Skeletal muscle satellite cell (primary cell): ENCODE results near the gene DCAF10.
A peak's percentile ranks its signal among the peaks of the same experiment; 100 is the strongest.

Experiments
- H3K27me3 ChIP-seq: 2 replicates; pipeline ENCODE4 v1.7.0; 2013; ENCODE audit warnings: low read length; ENCODE audit not compliant: control insufficient read depth, insufficient read depth
- H3K36me3 ChIP-seq: 2 replicates; pipeline ENCODE4 v1.7.0; 2013; ENCODE audit warnings: mild to moderate bottlenecking, control low read depth, low read length; ENCODE audit not compliant: insufficient read depth
- H3K4me1 ChIP-seq: 2 replicates; pipeline ENCODE4 v1.7.0; 2013; ENCODE audit warnings: low read length; ENCODE audit not compliant: control insufficient read depth, insufficient read depth
- H3K4me2 ChIP-seq: 2 replicates; pipeline ENCODE4 v1.7.0; 2013; ENCODE audit warnings: mild to moderate bottlenecking, low read length
- H3K4me3 ChIP-seq: 2 replicates; pipeline ENCODE4 v1.7.0; 2013; ENCODE audit warnings: low read length
- H3K9ac ChIP-seq: 2 replicates; pipeline ENCODE4 v1.7.0; 2013; ENCODE audit warnings: mild to moderate bottlenecking, low read depth, low read length, moderate library complexity
- H3K9me3 ChIP-seq: replicated peaks from 2 replicates; pipeline ENCODE4 v1.7.0; 2013; ENCODE audit warnings: mild to moderate bottlenecking, control low read depth, low read length

Gene DCAF10

DNA sequence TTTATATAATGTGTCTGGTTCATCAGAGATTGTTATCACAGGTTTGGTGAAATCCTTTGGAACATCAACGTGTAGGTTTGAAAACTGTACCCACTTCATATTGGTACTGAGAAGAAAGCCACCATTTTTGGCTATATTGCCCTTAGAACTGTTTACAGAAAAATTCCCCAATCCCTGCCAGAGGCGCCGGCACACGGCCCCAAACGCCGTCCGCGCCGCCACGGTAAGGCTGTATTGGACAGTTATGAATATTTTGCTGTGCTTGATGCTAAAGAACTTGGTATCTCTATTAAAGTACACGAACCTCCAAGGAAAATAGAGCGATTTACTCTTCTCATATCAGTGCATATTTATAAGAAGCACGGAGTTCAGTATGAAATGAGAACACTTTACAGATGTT, 35.2 kb downstream of the DCAF10 start:
- H3K9me3 ChIP-seq: no peaks in the 10 kb centered on the region
- peaks cover 13% of the 10 kb centered on the region for H3K4me1 ChIP-seq

DNA sequence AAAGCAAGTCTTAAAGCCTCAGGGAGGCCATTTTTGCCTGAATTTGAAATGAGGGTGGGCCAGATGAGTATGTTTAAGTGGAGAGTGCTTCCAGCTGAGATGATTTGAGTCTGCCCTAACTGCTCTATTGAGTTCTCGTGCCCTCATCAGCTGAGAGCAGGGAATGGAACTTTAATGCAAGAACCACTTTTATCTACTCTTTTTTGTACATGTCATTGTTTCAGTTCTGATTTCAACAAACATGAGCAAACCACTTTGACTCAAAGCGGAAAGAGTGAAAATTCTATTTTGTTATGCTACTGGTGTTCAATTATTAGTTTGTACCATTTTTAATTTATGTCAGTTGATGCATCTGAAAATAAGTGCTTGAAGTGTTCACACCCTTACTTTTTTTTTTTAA, 35.8 kb downstream of the DCAF10 start:
- no peak overlapping the region for H3K4me3 ChIP-seq
- H3K4me2 ChIP-seq: no peak overlapping the region
- H3K27me3 ChIP-seq: no peaks in the 10 kb centered on the region
- H3K9me3 ChIP-seq: no peaks in the 10 kb centered on the region
- peaks cover 16% of the 10 kb centered on the region for H3K4me1 ChIP-seq
- peaks cover 10% of the 10 kb centered on the region for H3K36me3 ChIP-seq
- no peak overlapping the region for H3K9ac ChIP-seq

More for the DNA sequence above, 35.2 kb downstream of the DCAF10 start:
- H3K9ac ChIP-seq: no peak overlapping the region
- no peaks in the 10 kb centered on the region for H3K27me3 ChIP-seq
- no peak overlapping the region for H3K4me3 ChIP-seq
- H3K36me3 ChIP-seq: peaks cover 10% of the 10 kb centered on the region
- H3K4me2 ChIP-seq: no peak overlapping the region

DNA sequence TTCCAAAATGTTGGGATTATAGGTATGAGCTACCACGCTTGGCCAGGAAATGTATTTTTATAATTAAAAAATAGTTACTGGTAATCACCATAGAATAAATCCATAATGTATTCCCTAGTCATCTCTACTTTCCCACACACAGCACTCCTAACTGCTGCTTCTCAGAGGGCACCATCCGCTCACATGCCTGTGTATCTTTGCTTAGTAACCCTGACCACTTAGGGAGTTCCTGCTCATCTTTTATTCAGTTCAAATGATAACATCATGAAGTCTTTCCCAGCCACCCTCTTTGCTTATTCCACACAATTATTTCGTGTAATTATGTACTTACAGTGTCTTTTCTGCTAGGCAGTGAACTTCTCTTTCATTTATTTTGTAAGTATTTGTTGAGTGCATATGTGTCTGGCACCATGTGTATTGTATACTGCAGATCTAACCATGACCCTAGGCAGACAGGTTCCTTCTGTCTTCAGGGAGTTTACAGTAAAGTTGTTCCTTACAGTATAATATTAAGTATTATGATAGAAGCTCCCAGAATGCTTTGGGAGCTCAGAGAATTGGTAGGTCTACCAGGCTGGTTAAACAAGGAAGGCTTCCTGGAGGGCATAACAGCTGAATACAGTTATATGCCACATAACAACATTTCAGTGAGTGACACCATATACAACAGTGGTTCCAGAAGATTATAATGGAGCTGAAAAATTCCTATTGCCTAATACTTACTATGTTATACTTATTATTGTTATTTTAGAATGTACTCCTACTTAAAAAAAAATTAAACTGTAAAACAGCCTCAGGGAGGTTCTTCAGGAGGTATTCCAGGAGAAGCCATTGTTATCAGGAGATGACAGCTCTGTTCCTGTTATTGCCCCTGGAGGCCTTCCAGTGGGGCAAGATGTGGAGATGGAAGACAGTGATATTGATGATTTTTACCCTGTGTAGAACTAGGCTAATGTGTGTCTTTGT, 39.2 kb downstream of the DCAF10 start:
- H3K4me1 ChIP-seq: peaks cover 16% of the 10 kb centered on the region
- no peak overlapping the region for H3K4me3 ChIP-seq
- H3K27me3 ChIP-seq: no peaks in the 10 kb centered on the region
- H3K9me3 ChIP-seq: no peaks in the 10 kb centered on the region
- no peak overlapping the region for H3K4me2 ChIP-seq
- H3K9ac ChIP-seq: peak overlapping the region; percentile 2
- H3K36me3 ChIP-seq: peaks cover 15% of the 10 kb centered on the region

DNA sequence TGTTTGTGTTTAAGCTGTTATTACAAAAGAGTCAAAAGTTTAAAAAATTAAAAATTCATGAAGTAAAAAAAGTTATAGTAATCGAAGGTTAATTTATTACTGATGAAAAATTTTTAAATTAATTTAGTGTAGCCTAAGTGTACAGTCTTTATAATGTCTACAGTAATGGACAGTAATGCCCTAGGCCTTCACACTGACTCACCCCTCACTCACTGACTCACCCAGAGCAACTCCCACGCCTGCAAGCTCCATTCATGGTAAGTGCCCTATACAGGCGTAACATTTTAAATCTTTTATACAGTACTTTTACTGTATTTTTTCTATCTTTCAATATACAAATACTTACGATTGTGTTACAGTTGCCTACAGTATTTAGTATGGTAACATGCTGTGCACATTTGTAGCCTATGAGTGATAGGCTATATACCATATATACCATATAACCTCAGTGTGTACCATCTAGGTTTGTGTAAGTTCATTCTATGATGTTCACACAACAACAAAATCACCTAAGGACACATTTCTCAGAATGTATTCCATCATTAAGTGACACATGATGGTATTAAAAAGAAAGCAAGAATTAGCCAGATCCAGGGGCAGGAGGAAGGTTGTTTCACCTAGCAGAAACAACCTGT, 40.1 kb downstream of the DCAF10 start:
- Histone ChIP-seq H3K4me2 (peak overlapping the region; percentile 46), H3K4me1 (peaks cover 16% of the 10 kb centered on the region), H3K9ac (peak overlapping the region; percentile 6), H3K9me3 (no peaks in the 10 kb centered on the region), H3K27me3 (no peaks in the 10 kb centered on the region), H3K36me3 (peaks cover 15% of the 10 kb centered on the region), H3K4me3 (no peak overlapping the region)

DNA sequence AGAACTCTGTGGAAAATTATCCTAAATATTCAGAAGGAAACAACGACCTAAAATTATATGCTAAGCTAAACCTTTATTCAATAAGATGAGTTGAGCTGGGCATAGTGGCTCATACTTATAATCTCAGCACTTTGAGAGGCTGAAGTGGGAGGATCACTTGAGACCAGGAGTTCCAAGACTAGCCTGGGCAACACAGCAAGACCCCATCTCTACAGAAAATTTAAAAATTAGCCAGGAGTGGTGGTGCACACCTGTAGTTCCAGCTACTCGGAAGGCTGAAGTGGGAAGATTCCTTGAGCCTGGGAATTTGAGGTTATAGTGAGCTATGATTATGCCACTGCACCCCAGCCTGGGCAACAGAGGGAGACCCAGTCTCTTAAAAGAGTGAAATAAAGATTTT, 51.6 kb downstream of the DCAF10 start:
- H3K36me3 ChIP-seq: peaks cover 8% of the 10 kb centered on the region
- H3K4me1 ChIP-seq: no peaks in the 10 kb centered on the region
- H3K4me3 ChIP-seq: no peak overlapping the region
- no peaks in the 10 kb centered on the region for H3K9me3 ChIP-seq
- H3K4me2 ChIP-seq: no peak overlapping the region
- no peaks in the 10 kb centered on the region for H3K27me3 ChIP-seq
- no peak overlapping the region for H3K9ac ChIP-seq

DNA sequence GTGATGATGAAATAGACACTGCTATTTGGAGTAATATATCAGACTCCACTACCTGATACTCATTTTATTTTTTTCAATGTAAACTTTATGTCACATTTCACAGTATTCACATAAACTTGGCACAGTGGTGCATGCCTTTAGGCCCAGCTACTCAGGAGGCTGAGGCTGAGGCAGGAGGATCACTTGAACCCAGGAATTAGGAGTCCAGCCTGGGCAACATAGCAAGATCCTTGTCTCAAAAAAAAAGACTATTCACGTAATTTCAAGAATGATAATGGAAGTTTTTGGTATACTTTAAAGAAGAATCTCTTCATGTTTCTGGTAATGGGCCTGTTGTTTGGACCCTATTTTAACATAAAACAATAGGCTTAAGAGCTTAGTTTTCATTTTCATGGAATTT, 56.0 kb downstream of the DCAF10 start:
- Histone ChIP-seq H3K4me1 (no peaks in the 10 kb centered on the region), H3K4me3 (no peak overlapping the region), H3K36me3 (peaks cover 37% of the 10 kb centered on the region), H3K27me3 (no peaks in the 10 kb centered on the region), H3K4me2 (no peak overlapping the region), H3K9ac (no peak overlapping the region), H3K9me3 (no peaks in the 10 kb centered on the region)

DNA sequence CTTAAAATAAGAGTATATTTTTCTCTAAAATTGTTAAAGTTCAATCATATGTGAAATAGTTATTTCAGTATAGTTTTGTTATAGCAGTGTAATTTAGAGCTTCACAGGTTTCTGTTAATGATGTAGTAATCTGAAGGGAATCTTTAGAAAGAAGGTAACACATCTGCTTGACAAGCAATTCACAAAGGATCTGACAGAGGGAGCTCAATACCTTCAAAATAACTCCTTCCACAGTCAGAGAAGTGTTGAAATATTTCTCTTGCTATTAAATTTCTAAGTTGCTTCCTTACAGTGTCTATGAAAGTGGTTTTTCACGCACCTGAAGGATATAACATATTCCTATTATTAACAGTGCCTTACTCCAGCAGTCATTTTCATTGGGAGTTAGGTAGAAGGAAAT, 58.4 kb downstream of the DCAF10 start:
- Histone ChIP-seq H3K4me1 (no peaks in the 10 kb centered on the region), H3K9me3 (no peaks in the 10 kb centered on the region), H3K4me2 (no peak overlapping the region), H3K9ac (no peak overlapping the region), H3K27me3 (no peaks in the 10 kb centered on the region), H3K4me3 (no peak overlapping the region), H3K36me3 (peaks cover 52% of the 10 kb centered on the region)

DNA sequence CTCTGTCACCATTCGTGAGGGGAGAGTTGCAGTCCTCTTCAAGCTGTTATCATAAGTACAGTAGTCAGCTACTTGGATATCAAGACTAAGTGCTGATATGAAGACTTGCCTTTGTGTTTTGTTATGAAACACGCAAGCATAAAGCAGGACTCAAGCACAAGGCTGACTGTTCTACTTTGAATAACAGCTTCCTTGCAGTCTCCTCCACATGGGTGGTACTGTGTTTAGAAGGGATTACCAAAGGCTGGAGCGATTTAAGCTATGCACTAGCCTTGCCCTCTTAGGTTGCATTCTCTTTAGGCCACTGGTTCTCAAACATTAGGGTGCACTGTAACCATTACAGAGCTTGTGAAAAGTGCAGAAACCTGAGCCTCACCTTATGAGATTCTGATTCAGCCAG, 61.9 kb downstream of the DCAF10 start:
- no peak overlapping the region for H3K4me2 ChIP-seq
- H3K9ac ChIP-seq: no peak overlapping the region
- H3K9me3 ChIP-seq: no peaks in the 10 kb centered on the region
- no peaks in the 10 kb centered on the region for H3K4me1 ChIP-seq
- peaks cover 63% of the 10 kb centered on the region for H3K36me3 ChIP-seq
- no peak overlapping the region for H3K4me3 ChIP-seq
- no peaks in the 10 kb centered on the region for H3K27me3 ChIP-seq

DNA sequence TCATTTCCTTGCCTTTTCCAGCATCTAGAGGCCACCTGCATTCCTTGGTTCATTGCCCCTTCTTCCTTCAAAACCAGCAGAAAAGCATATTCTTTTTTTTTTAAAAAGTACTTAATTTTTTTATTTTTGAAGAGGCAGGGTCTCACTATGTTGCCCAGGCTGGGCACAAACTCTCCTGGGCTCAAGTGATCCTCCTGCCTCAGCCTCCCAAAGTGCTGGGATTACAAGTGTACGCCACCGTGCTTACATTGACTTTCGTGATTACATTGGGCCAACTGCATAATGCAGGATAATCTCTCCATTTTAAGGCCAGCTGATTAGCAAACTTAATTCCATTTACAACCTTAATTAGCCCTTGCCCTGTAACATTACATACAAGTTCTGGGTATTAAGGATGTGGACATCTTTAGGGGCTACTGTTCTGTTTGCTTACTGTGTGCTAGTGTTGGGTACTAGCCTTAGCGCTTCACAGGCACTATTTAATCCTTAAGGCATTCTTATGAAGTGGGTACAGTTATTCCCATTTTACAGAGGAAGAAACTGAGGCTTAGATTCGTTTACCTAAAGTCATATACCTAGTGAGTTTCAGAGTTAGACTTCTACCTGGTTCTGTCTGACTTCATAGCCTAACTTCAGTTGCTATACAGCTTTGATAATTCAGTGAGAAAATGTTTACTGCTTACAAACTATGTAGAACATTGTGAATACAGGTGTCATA, 69.6 kb downstream of the DCAF10 start:
- no peaks in the 10 kb centered on the region for H3K27me3 ChIP-seq
- no peaks in the 10 kb centered on the region for H3K9me3 ChIP-seq
- H3K4me3 ChIP-seq: no peak overlapping the region
- H3K4me2 ChIP-seq: no peak overlapping the region
- H3K36me3 ChIP-seq: peaks cover 17% of the 10 kb centered on the region
- no peak overlapping the region for H3K9ac ChIP-seq
- no peaks in the 10 kb centered on the region for H3K4me1 ChIP-seq

DNA sequence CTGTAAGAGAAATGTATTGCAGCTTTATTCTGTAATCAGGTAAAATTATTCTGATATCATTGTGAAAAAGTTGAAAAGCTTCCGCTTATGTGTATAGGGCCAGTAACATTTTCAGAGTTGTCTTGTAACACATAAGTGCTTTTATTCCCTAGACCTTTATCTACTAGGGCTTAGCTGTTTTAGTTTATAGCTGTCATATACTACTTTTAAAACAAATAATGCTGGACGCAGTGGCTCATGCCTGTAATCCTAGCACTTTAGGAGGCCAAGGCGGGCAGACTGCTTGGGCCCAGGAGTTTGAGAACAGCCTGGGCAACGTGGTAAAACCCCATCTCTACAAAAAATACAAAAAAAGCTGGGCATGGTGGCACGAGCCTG, 70.2 kb downstream of the DCAF10 start:
- Histone ChIP-seq H3K9ac (no peak overlapping the region), H3K4me2 (no peak overlapping the region), H3K9me3 (no peaks in the 10 kb centered on the region), H3K27me3 (no peaks in the 10 kb centered on the region), H3K36me3 (peaks cover 13% of the 10 kb centered on the region), H3K4me1 (no peaks in the 10 kb centered on the region), H3K4me3 (no peak overlapping the region)

DNA sequence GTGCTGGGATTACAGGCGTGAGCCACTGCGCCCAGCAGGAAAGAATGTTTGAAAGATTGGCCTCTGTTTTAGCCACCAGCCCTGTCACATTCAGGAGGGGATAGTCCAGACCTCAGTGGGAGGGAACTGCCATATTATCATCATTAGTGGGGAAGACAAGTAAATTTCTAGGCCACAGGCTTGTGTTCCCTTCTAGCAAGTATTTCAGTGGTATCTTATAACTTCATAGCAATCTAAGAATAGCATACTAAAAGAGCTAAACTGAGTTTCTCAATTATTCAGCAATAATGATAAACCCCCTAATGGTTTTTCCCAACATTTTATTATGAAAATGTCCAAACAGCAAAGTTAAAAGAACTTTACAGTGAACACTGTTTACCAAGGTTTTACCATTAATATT, 73.4 kb downstream of the DCAF10 start:
- H3K4me2 ChIP-seq: no peak overlapping the region
- H3K27me3 ChIP-seq: no peaks in the 10 kb centered on the region
- H3K9ac ChIP-seq: no peak overlapping the region
- peaks cover 7% of the 10 kb centered on the region for H3K36me3 ChIP-seq
- H3K4me3 ChIP-seq: no peak overlapping the region
- no peaks in the 10 kb centered on the region for H3K9me3 ChIP-seq
- H3K4me1 ChIP-seq: no peaks in the 10 kb centered on the region
